HEK293 (cell line): ENCODE data around the gene RBAK.

Experiments
- KLF17 ChIP-seq: fragments of 450-650 bp; formaldehyde crosslinking; IDR thresholded peaks from 2 replicates; pipeline ENCODE4 v1.5.1; 2016; ENCODE audit warnings: missing biosample characterization, missing genetic modification characterization
- PRDM6 ChIP-seq: fragments of 450-650 bp; formaldehyde crosslinking; IDR thresholded peaks from 2 replicates; pipeline ENCODE4 v1.5.1; 2017; ENCODE audit warnings: missing biosample characterization, missing genetic modification characterization
- SP7 ChIP-seq: fragments of 450-650 bp; formaldehyde crosslinking; IDR thresholded peaks from 2 replicates; pipeline ENCODE4 v1.5.1; 2016; ENCODE audit warnings: missing biosample characterization, missing genetic modification characterization
- TCF7L2 ChIP-seq: IDR thresholded peaks from 2 replicates; pipeline ENCODE4 v1.6.1; 2011; ENCODE audit warnings: low read depth, mild to moderate bottlenecking, inconsistent platforms, low read length, moderate library complexity, borderline replicate concordance
- ZBTB10 ChIP-seq: fragments of 450-650 bp; formaldehyde crosslinking; IDR thresholded peaks from 2 replicates; pipeline ENCODE4 v1.5.1; 2016; ENCODE audit warnings: missing biosample characterization, missing genetic modification characterization
- ZBTB11 ChIP-seq: fragments of 450-650 bp; formaldehyde crosslinking; conservative IDR thresholded peaks from 2 replicates; pipeline ENCODE4 v1.5.1; 2016; ENCODE audit warnings: low read depth, missing biosample characterization, missing genetic modification characterization
- ZBTB17 ChIP-seq: fragments of 450-650 bp; formaldehyde crosslinking; IDR thresholded peaks from 2 replicates; pipeline ENCODE4 v1.5.1; 2016; ENCODE audit warnings: missing biosample characterization, missing genetic modification characterization
- ZBTB44 ChIP-seq: fragments of 450-650 bp; IDR thresholded peaks from 2 replicates; pipeline ENCODE4 v1.5.1; 2018; ENCODE audit warnings: missing biosample characterization, mild to moderate bottlenecking, missing genetic modification characterization
- ZBTB6 ChIP-seq: fragments of 450-650 bp; formaldehyde crosslinking; IDR thresholded peaks from 2 replicates; pipeline ENCODE4 v1.5.1; 2017; ENCODE audit warnings: missing biosample characterization, missing genetic modification characterization
- ZBTB7A ChIP-seq: fragments of 450-650 bp; formaldehyde crosslinking; IDR thresholded peaks from 2 replicates; pipeline ENCODE4 v1.5.1; 2016; ENCODE audit warnings: low read depth, missing biosample characterization, missing genetic modification characterization
- ZFHX2 ChIP-seq: fragments of 450-650 bp; formaldehyde crosslinking; conservative IDR thresholded peaks from 2 replicates; pipeline ENCODE4 v1.5.1; 2016; ENCODE audit warnings: missing biosample characterization, missing genetic modification characterization
- ZFP69B ChIP-seq: fragments of 450-650 bp; formaldehyde crosslinking; IDR thresholded peaks from 2 replicates; pipeline ENCODE4 v1.5.1; 2016; ENCODE audit warnings: missing biosample characterization, missing genetic modification characterization
- ZNF146 ChIP-seq: fragments of 450-650 bp; formaldehyde crosslinking; IDR thresholded peaks from 2 replicates; pipeline ENCODE4 v1.5.1; 2016; ENCODE audit warnings: missing biosample characterization, missing genetic modification characterization
- ZNF19 ChIP-seq: fragments of 450-650 bp; formaldehyde crosslinking; IDR thresholded peaks from 2 replicates; pipeline ENCODE4; 2016; ENCODE audit warnings: missing biosample characterization, missing genetic modification characterization, low read depth
- ZNF211 ChIP-seq: fragments of 450-650 bp; formaldehyde crosslinking; IDR thresholded peaks from 2 replicates; pipeline ENCODE4 v1.5.1; 2016; ENCODE audit warnings: low read depth, missing biosample characterization, missing genetic modification characterization
- ZNF239 ChIP-seq: fragments of 450-650 bp; formaldehyde crosslinking; IDR thresholded peaks from 2 replicates; pipeline ENCODE4 v1.5.1; 2016; ENCODE audit warnings: missing biosample characterization, missing genetic modification characterization
- ZNF398 ChIP-seq: fragments of 450-650 bp; formaldehyde crosslinking; IDR thresholded peaks from 2 replicates; pipeline ENCODE4 v1.5.1; 2017; ENCODE audit warnings: missing biosample characterization, missing genetic modification characterization
- ZNF426 ChIP-seq: fragments of 450-650 bp; formaldehyde crosslinking; IDR thresholded peaks from 2 replicates; pipeline ENCODE4 v1.5.1; 2017; ENCODE audit warnings: missing biosample characterization, missing genetic modification characterization, mild to moderate bottlenecking, inconsistent platforms, moderate library complexity
- ZNF473 ChIP-seq: fragments of 450-650 bp; formaldehyde crosslinking; IDR thresholded peaks from 2 replicates; pipeline ENCODE4 v1.5.1; 2017; ENCODE audit warnings: missing biosample characterization, missing genetic modification characterization
- ZNF488 ChIP-seq: fragments of 450-650 bp; formaldehyde crosslinking; IDR thresholded peaks from 2 replicates; pipeline ENCODE4 v1.5.1; 2016; ENCODE audit warnings: missing biosample characterization, missing genetic modification characterization
- ZNF530 ChIP-seq: fragments of 450-650 bp; formaldehyde crosslinking; IDR thresholded peaks from 2 replicates; pipeline ENCODE4 v1.5.1; 2016; ENCODE audit warnings: low read depth, missing biosample characterization, missing genetic modification characterization
- ZNF596 ChIP-seq: fragments of 450-650 bp; IDR thresholded peaks from 2 replicates; pipeline ENCODE4 v1.5.0; 2018; ENCODE audit warnings: missing biosample characterization, mild to moderate bottlenecking, missing genetic modification characterization, moderate library complexity
- ZNF701 ChIP-seq: fragments of 450-650 bp; formaldehyde crosslinking; IDR thresholded peaks from 2 replicates; pipeline ENCODE4 v1.5.1; 2016; ENCODE audit warnings: missing biosample characterization, missing genetic modification characterization
- ZNF768 ChIP-seq: fragments of 450-650 bp; formaldehyde crosslinking; IDR thresholded peaks from 2 replicates; pipeline ENCODE4 v1.5.1; 2018; ENCODE audit warnings: missing biosample characterization, mild to moderate bottlenecking, missing genetic modification characterization

The RBAK gene

GRCh38 chr7:5045558-5046396 is at the start of gene RBAK (continued):
- TF ChIP-seq ZBTB44 (tag by site-specific recombination) (no peak), KLF17 (tag by site-specific recombination) (no peak), ZNF473 (tag by site-specific recombination) (no peak), ZNF426 (no peak), ZFP69B (tag by site-specific recombination) (peak; percentile 99), ZBTB6 (no peak), ZNF488 (tag by site-specific recombination) (no peak), ZNF768 (tag by site-specific recombination) (no peak), SP7 (tag by site-specific recombination) (no peak), ZFHX2 (no peak), PRDM6 (no peak), ZBTB10 (tag by site-specific recombination) (0 out of 2 replicates have a peak, but pooled peaks have one; percentile 31), ZNF596 (tag by site-specific recombination) (no peak), ZNF211 (tag by site-specific recombination) (no peak), TCF7L2 (no peak), ZNF530 (tag by site-specific recombination) (no peak), ZNF19 (no peak), ZBTB11 (tag by site-specific recombination) (peak; percentile 86), ZNF398 (tag by site-specific recombination) (no peak), ZNF701 (tag by site-specific recombination) (no peak), ZNF146 (no peak), ZBTB7A (tag by site-specific recombination) (no peak), ZBTB17 (tag by site-specific recombination) (no peak), ZNF239 (tag by site-specific recombination) (no peak)
